Measurements from ENCODE around the gene PTPRN2.

DNA sequence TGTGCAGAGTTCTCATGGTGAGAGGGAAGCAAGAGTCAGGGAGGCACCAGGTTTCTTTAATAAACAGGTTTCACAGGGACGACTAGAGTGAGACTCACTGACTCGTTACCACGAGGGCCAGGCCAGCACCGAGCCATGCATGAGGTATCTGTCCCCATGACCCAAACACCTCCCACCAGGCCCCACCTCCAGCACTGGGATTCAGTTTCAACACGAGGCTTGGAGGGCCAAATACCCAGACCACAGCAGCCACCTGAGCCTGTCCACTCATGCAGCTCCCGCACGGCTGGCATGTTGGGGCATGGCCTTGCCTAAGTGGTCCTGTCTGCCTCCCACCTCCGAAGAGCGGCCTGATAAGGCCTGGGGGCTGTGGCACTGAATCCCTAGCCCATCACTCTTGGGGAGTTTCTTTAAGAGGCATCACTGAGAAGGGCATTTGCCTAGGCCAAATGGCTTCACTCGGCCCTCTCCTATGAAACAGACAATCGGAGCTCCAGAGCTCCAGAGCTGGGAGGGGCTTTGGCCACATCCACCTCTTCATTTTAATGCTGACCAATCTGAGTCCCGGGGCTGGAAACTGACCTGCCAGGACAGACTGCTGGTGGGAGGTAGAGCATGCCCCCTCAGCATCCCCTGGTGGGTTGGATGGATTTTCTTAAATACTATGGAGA, 1093.0 kb downstream of the PTPRN2 start:
- TF ChIP-seq CTCF (IDR thresholded peaks at IDR 0.05), result no peak
- no peak for TF ChIP-seq POLR2AphosphoS5 (IDR thresholded peaks at IDR 0.05; ENCODE audit: low read depth, low read length)
